ENCODE data around the gene GPRIN2. TPM values are rescaled to one million over a fixed set of nuclear protein-coding genes. Genes with fewer than 3 reads are reported as not detected.
A peak's percentile ranks its signal among the peaks of the same experiment; 100 is the strongest.

GPRIN2 gene
- total RNA-seq, 1 experiment from 2014 or later: 12.8 TPM

DNA sequence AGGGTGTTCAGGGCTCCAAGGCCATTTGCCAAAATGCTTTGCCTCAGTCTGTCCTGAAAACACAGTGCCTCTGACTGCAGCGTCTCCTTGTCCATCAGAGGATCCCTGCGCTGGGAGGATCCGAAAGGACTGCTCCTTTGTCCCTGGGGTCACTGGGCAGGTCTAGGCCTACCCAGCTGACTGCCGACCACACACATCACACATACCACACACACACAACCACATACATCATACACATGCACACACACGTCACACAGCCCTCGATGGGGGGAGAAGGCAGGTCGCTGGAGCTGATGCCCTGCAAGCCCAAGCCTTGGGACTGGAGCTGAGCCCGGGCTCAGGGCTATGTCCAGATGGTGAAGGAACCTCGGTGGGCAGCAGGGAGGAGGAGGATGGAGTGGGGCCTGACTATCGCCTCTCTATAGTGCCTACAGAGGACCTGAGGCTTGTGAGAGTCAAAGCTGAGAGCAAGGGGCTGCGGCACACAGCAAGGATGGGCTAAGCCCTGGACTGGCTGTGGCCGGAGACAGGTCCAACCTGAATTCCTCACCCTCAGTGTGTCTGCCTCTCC is 29.1 kb downstream of the GPRIN2 start:
- TF ChIP-seq, protein P1, sequence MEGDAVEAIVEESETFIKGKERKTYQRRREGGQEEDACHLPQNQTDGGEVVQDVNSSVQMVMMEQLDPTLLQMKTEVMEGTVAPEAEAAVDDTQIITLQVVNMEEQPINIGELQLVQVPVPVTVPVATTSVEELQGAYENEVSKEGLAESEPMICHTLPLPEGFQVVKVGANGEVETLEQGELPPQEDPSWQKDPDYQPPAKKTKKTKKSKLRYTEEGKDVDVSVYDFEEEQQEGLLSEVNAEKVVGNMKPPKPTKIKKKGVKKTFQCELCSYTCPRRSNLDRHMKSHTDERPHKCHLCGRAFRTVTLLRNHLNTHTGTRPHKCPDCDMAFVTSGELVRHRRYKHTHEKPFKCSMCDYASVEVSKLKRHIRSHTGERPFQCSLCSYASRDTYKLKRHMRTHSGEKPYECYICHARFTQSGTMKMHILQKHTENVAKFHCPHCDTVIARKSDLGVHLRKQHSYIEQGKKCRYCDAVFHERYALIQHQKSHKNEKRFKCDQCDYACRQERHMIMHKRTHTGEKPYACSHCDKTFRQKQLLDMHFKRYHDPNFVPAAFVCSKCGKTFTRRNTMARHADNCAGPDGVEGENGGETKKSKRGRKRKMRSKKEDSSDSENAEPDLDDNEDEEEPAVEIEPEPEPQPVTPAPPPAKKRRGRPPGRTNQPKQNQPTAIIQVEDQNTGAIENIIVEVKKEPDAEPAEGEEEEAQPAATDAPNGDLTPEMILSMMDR (IDR thresholded peaks at IDR 0.05; ENCODE audit: unreplicated experiment): no peak
- intact Hi-C loops (cut with micrococcal nuclease; ENCODE audit: unreplicated experiment): no loop called here
- Mint-ChIP-seq H3K9me3 (ENCODE audit: low read depth, unreplicated experiment) (no peaks in the 10 kb centered on the region), H3K27ac (ENCODE audit: unreplicated experiment) (no peak overlapping the region), H3K27me3 (ENCODE audit: unreplicated experiment) (no peaks in the 10 kb centered on the region), H3K36me3 (ENCODE audit: insufficient read depth, unreplicated experiment) (no peaks in the 10 kb centered on the region), H3K4me1 (ENCODE audit: low read depth, unreplicated experiment) (no peaks in the 10 kb centered on the region), H3K4me3 (ENCODE audit: low read depth, unreplicated experiment) (no peak overlapping the region)
- CTCF ChIA-PET: interaction anchor here (0.8 to 1.1 kb wide), 6 partner anchors 11 to 311 kb away, joined by 3 to 5 read pairs (median 3); no protein-coding TSS in a partner anchor
- no peak for DNase-seq
- no TSS peak for BruUV-seq (replicated peaks)

DNA sequence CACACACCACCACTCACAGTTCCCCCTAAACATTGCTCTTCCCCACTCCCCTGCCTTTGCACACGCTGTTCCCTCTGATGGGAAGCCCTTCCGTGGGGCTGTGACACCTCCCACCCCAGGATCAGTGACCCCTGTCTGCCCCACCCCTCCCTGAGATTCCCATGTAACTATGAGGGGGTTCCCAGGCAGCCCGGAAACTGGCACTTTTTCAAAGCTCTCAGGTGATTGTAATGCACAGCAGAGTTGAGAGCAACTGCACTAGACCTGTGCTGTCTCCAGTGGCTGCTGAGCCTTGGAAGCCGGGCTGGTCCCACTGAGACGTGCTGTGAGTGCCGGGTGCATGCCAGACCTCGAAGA is 29.8 kb downstream of the GPRIN2 start:
- no peak overlapping the region for H3K4me3 Mint-ChIP-seq (ENCODE audit: low read depth, unreplicated experiment)
- H3K9me3 Mint-ChIP-seq (ENCODE audit: low read depth, unreplicated experiment): no peaks in the 10 kb centered on the region
- H3K27ac Mint-ChIP-seq (ENCODE audit: unreplicated experiment): no peak overlapping the region
- no peaks in the 10 kb centered on the region for H3K27me3 Mint-ChIP-seq (ENCODE audit: unreplicated experiment)
- CTCF ChIA-PET: interaction anchor here (0.6 to 1.0 kb wide), 5 partner anchors 8 to 32 kb away, joined by 3 to 4 read pairs (median 3); no protein-coding TSS in a partner anchor
- BruUV-seq (replicated peaks): no TSS peak
- DNase-seq: peak; percentile 90
- H3K4me1 Mint-ChIP-seq (ENCODE audit: low read depth, unreplicated experiment): no peaks in the 10 kb centered on the region
- H3K36me3 Mint-ChIP-seq (ENCODE audit: insufficient read depth, unreplicated experiment): no peaks in the 10 kb centered on the region
- intact Hi-C loops (cut with micrococcal nuclease; ENCODE audit: unreplicated experiment): loop anchor here (1.0 kb wide), 1 partner anchor 13 kb away; no protein-coding TSS in a partner anchor
- TF ChIP-seq, protein P1 (IDR thresholded peaks at IDR 0.05; ENCODE audit: unreplicated experiment): no peak

DNA sequence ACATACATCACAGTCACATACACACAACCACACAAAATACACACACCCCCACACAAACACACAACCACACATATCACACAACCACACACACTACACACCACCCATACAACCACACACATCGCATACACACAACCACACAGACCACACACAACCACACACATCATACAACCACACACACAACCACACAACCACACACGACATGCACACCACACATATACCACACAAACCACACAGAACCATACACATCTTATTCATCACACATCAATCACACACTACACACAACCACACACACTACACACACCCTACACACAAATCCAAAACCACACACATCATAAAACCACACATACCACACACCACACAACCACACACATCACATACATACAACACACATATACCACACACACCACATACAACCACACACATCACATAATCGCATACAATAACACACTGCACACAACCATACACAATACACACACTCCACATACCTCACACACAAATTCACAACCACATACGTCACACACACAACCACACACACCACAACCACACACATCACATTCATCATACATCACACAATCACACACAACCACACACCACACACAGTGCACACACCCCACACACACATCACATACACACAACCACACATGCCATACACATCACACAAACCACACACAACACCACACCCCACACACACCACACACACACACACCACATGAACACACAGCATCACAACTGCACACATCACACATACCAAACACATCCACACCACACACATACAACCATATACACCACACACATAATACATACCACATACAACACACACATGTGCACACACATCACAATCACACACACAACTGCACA is 30.4 kb downstream of the GPRIN2 start:
- Mint-ChIP-seq H3K27me3 (ENCODE audit: unreplicated experiment) (no peaks in the 10 kb centered on the region), H3K9me3 (ENCODE audit: low read depth, unreplicated experiment) (no peaks in the 10 kb centered on the region), H3K4me3 (ENCODE audit: low read depth, unreplicated experiment) (no peak overlapping the region), H3K36me3 (ENCODE audit: insufficient read depth, unreplicated experiment) (no peaks in the 10 kb centered on the region), H3K4me1 (ENCODE audit: low read depth, unreplicated experiment) (no peaks in the 10 kb centered on the region), H3K27ac (ENCODE audit: unreplicated experiment) (no peak overlapping the region)
- no peak for DNase-seq
- no TSS peak for BruUV-seq (replicated peaks)
- TF ChIP-seq, protein P1 (IDR thresholded peaks at IDR 0.05; ENCODE audit: unreplicated experiment): no peak
- intact Hi-C loops (cut with micrococcal nuclease; ENCODE audit: unreplicated experiment): loop anchor here (1.0 kb wide), 1 partner anchor 13 kb away; no protein-coding TSS in a partner anchor
- CTCF ChIA-PET: interaction anchor here (0.6 to 1.0 kb wide), 5 partner anchors 8 to 33 kb away, joined by 3 to 7 read pairs (median 4); no protein-coding TSS in a partner anchor

DNA sequence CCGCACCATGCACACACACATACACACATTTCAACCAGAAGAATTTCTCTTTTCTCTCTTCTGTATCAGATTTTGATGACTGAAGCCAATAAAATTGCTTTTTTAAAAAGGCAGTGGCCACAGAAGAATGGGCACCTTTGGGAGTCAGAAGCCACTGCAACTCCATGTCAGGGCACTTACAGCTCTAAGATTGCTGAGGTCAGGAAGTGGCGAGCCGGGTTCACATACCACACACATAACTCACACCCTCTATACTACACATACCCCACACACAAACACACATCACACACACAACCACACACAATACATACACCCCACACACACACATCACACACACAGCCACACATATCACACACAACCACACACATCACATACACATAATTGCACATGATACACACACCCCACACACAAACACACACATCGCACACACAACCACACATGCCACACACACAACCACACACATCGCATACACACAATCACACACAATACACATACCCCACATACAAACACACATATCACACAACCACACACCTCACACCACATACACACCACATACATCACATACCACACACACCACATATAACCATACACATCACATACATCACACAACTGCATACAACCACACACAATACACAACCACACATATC is 31.2 kb downstream of the GPRIN2 start:
- H3K9me3 Mint-ChIP-seq (ENCODE audit: low read depth, unreplicated experiment): no peaks in the 10 kb centered on the region
- CTCF ChIA-PET: interaction anchor here (1.0 to 2.3 kb wide), 2 partner anchors 14 to 20 kb away, joined by 7 to 15 read pairs; no protein-coding TSS in a partner anchor
- DNase-seq: peak; percentile 78
- H3K36me3 Mint-ChIP-seq (ENCODE audit: insufficient read depth, unreplicated experiment): no peaks in the 10 kb centered on the region
- no peaks in the 10 kb centered on the region for H3K27me3 Mint-ChIP-seq (ENCODE audit: unreplicated experiment)
- TF ChIP-seq, protein P1 (IDR thresholded peaks at IDR 0.05; ENCODE audit: unreplicated experiment): no peak
- H3K4me3 Mint-ChIP-seq (ENCODE audit: low read depth, unreplicated experiment): no peak overlapping the region
- no TSS peak for BruUV-seq (replicated peaks)
- H3K4me1 Mint-ChIP-seq (ENCODE audit: low read depth, unreplicated experiment): no peaks in the 10 kb centered on the region
- H3K27ac Mint-ChIP-seq (ENCODE audit: unreplicated experiment): no peak overlapping the region
- intact Hi-C loops (cut with micrococcal nuclease; ENCODE audit: unreplicated experiment): no loop called here

Measured in Calu3 (cell line).